Ascending aorta (tissue), 2 donors: Measurements from ENCODE around the gene NAXD. TPM values are rescaled to one million over a fixed set of nuclear protein-coding genes. Genes with fewer than 3 reads are reported as not detected.

Source experiments
- DNase-seq, 2 donors: peaks; one replicate each; pipeline ENCODE4 v3.0.0-alpha.2; 2019; ENCODE audit warnings: low spot score in 2 of 2
- H3K27ac ChIP-seq, 2 donors: fragments of 200-600 bp; sonication (generic); one replicate each; pipeline ENCODE4 v1.5.1; 2016 to 2017; ENCODE audit warnings: mild to moderate bottlenecking in 1 of 2
- H3K27me3 ChIP-seq: fragments of 200-600 bp; sonication (generic); one replicate; pipeline ENCODE4 v1.5.1; 2017
- H3K36me3 ChIP-seq, 2 donors: fragments of 200-600 bp; sonication (generic); one replicate each; pipeline ENCODE4 v1.5.1; 2016
- H3K4me1 ChIP-seq, 2 donors: fragments of 200-600 bp; sonication (generic); one replicate each; pipeline ENCODE4 v1.5.1; 2016 to 2017; ENCODE audit warnings: mild to moderate bottlenecking in 1 of 2
- H3K4me3 ChIP-seq, 2 donors: fragments of 200-600 bp; sonication (generic); one replicate each; pipeline ENCODE4 v1.5.1; 2016 to 2017; ENCODE audit warnings: mild to moderate bottlenecking in 1 of 2
- H3K9me3 ChIP-seq, 2 donors: fragments of 200-600 bp; sonication (generic); one replicate each; pipeline ENCODE4 v1.5.1; 2016
- intact Hi-C: fragments of 100-400 bp; cut with DNase I; formaldehyde crosslinking; loops from one replicate; pipeline ENCODE4 v1.15.1; 2023
- total RNA-seq: library from RNA; depleted of rRNA; stranded (reverse); fragments of >200 nt; gene quantifications from one replicate; pipeline ENCODE4 v1.1.0, GENCODE V29; 2016
- TF ChIP-seq, protein P1 (sequence below), 3 experiments: fragments of 200-600 bp in 2 of 3; fragments of 450-650 bp in 1 of 3; sonication (generic) in 2 of 3; IDR thresholded peaks; one replicate each; pipeline ENCODE4 v1.5.1; 2016 to 2019; ENCODE audit warnings: antibody characterized with exemption in 3 of 3, mild to moderate bottlenecking in 1 of 3, moderate library complexity in 1 of 3

NAXD gene
- total RNA-seq, 1 donor from 2014 or later = 1.9 TPM

DNA sequence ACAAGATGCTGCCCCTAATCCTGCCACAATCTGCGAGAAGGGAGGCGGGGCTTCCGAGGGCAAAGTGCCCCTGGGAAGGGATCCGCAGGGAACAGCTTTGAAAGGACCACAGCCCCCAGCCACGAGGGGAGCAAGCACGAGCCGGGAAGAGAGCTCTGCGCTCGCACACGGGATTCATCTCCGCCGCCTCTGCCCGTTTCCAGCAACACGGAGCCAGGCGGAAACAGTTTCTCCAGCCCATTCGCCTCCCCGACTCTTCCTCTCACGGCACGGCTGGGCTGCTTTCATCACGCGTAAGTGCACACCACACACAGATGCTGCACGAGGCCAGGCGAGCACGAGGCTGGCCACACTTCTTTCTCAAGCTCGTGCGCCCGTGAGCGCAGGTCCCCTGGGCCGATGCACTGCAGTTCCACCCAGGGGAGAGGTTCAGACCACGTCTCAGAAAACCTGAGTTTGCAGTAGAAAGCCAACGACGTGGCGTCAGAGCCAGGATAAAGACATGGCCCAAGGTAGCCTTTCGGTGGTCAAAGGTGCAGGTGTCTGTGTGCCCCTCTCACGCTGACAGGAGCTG is 33.6 kb downstream of the NAXD start:
- intact Hi-C loops = loop anchor here (5.0 kb wide), 1 partner anchor 57 kb away; no protein-coding TSS in a partner anchor
- peak in 1 of 2 donors; percentile 56 for DNase-seq
- peaks cover 22 to 35% of the 10 kb centered on the region in 2 donors for H3K36me3 ChIP-seq
- H3K4me3 ChIP-seq = no peak overlapping the region
- TF ChIP-seq, protein P1, sequence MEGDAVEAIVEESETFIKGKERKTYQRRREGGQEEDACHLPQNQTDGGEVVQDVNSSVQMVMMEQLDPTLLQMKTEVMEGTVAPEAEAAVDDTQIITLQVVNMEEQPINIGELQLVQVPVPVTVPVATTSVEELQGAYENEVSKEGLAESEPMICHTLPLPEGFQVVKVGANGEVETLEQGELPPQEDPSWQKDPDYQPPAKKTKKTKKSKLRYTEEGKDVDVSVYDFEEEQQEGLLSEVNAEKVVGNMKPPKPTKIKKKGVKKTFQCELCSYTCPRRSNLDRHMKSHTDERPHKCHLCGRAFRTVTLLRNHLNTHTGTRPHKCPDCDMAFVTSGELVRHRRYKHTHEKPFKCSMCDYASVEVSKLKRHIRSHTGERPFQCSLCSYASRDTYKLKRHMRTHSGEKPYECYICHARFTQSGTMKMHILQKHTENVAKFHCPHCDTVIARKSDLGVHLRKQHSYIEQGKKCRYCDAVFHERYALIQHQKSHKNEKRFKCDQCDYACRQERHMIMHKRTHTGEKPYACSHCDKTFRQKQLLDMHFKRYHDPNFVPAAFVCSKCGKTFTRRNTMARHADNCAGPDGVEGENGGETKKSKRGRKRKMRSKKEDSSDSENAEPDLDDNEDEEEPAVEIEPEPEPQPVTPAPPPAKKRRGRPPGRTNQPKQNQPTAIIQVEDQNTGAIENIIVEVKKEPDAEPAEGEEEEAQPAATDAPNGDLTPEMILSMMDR (IDR thresholded peaks at IDR 0.05) = no peak
- peaks cover 0 to 4% of the 10 kb centered on the region in 2 donors for H3K4me1 ChIP-seq
- no peaks in the 10 kb centered on the region for H3K9me3 ChIP-seq
- H3K27me3 ChIP-seq = no peaks in the 10 kb centered on the region
- no peak overlapping the region for H3K27ac ChIP-seq

DNA sequence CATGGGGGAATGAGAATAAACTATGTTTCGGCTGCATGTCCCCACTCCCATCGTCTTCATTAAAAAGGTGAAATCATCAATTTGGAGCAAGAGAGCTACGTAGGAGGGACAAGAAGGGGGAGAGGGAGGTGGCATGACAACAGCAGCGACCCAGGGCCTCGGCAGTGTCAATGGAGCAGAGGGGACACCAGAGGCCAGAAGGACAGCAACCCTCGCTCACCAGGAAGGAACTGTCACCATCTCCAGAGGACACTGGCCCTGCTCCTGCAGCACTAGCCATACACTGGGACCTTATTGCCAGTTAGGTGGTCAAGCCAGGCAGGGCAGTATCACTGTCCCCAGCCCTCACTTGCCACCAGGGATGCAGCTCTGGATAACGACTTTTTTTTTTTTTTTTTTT is 34.2 kb downstream of the NAXD start:
- intact Hi-C loops = loop anchor here (5.0 kb wide), 1 partner anchor 57 kb away; no protein-coding TSS in a partner anchor
- H3K36me3 ChIP-seq = peaks cover 20 to 31% of the 10 kb centered on the region in 2 donors

DNA sequence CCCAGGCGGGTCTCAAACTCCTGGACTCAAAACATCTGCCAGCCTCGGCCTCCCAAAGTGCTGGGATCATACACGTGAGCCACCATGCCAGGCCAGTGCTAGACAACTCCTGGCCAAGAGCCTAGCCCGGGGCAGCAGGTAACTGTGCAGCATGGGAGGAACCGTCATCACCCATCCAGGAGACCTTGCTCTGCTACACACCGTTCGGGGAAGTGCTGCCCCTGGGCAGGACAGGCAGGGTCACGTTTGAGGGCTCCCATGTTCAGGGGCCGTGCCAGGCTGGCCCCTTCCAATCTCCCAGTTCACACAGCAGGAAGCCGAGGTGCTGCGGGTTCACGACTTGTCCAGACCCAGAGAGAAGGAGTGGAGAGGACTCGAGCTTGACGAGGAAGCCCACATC is 35.1 kb downstream of the NAXD start:
- intact Hi-C loops = no loop called here
- Histone ChIP-seq H3K27ac (no peak overlapping the region), H3K9me3 (no peaks in the 10 kb centered on the region), H3K4me1 (no peaks in the 10 kb centered on the region), H3K27me3 (no peaks in the 10 kb centered on the region), H3K36me3 (peaks cover 20 to 32% of the 10 kb centered on the region in 2 donors), H3K4me3 (no peak overlapping the region)
- peak in 1 of 2 donors; percentile 39 for DNase-seq
- TF ChIP-seq, protein P1 (IDR thresholded peaks at IDR 0.05) = no peak

More for the DNA sequence above, 34.2 kb downstream of the NAXD start:
- H3K9me3 ChIP-seq = no peaks in the 10 kb centered on the region
- no peaks in the 10 kb centered on the region for H3K27me3 ChIP-seq
- no peak overlapping the region for H3K27ac ChIP-seq
- no peak overlapping the region for H3K4me3 ChIP-seq
- DNase-seq = peak in 1 of 2 donors; percentile 46
- peaks cover 0 to 2% of the 10 kb centered on the region in 2 donors for H3K4me1 ChIP-seq
- TF ChIP-seq, protein P1 (IDR thresholded peaks at IDR 0.05) = no peak

DNA sequence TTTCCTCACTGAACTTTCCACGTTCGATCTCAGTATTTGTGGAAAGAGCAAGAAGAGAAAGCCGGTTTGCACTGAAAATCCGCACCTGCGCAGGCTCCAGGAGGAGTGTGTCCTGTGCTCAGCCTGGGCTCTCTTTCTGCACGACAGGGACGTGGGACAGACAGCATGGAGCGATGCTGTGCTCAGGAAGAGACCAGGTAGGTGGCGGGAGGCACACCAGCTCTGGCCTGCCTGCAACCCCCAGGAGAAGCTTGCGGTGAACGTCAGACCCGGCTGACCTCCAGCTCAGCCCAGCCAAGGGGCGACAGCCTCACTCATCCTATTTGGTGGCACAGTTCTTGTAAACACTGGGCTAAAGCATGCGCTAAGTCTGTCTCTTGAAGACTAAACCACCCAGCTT is 35.9 kb downstream of the NAXD start:
- no peaks in the 10 kb centered on the region for H3K4me1 ChIP-seq
- H3K27me3 ChIP-seq = no peaks in the 10 kb centered on the region
- H3K4me3 ChIP-seq = no peak overlapping the region
- DNase-seq = peak in 1 of 2 donors; percentile 56
- intact Hi-C loops = no loop called here
- TF ChIP-seq, protein P1 (IDR thresholded peaks at IDR 0.05) = no peak
- H3K9me3 ChIP-seq = no peaks in the 10 kb centered on the region
- peaks cover 20 to 31% of the 10 kb centered on the region in 2 donors for H3K36me3 ChIP-seq
- H3K27ac ChIP-seq = no peak overlapping the region

DNA sequence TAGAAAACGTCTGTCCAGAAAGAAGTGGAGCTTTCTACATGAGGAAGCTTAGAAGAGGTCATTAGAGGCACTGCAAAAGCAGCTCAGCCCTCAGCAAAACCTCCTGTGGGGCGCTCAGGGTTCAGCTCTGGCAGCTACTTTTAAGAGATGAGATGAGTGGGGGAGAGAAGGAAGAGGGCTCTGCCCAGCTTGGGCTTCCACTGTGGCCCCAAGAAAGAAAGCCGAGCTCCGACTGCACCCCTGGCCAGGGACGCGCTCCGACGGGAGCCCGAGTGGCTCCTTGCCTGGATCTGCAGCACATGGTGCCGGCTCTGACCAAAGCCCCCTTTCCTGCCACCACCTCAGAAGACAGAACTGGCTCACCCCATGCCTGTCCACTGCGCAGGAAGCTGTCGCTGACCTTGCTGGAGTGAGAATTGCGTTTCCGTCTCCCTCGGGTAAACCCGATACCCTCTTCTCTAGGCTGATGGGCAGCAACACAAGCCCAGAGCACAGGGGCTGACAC is 36.4 kb downstream of the NAXD start:
- Histone ChIP-seq H3K4me3 (no peak overlapping the region), H3K36me3 (peaks cover 22 to 31% of the 10 kb centered on the region in 2 donors), H3K27ac (no peak overlapping the region), H3K27me3 (no peaks in the 10 kb centered on the region), H3K4me1 (no peaks in the 10 kb centered on the region), H3K9me3 (no peaks in the 10 kb centered on the region)
- peak in 1 of 2 donors; percentile 49 for DNase-seq
- intact Hi-C loops = no loop called here
- TF ChIP-seq, protein P1 (IDR thresholded peaks at IDR 0.05) = no peak
